HepG2 (cell line): Measurements from ENCODE around the gene RNF10. TPM values are rescaled to one million over a fixed set of nuclear protein-coding genes. Genes with fewer than 3 reads are reported as not detected.

ENCODE experiments used
- CCDC6 ChIP-seq: sonication (generic); formaldehyde crosslinking; IDR thresholded peaks from 2 replicates; pipeline ENCODE4 v1.8.1; 2022; ENCODE audit warnings: mild to moderate bottlenecking, missing genetic modification reagents, moderate library complexity
- DPF2 ChIP-seq: sonication (generic); formaldehyde crosslinking; IDR thresholded peaks from 2 replicates; pipeline ENCODE4 v1.4.0; 2020; ENCODE audit warnings: mild to moderate bottlenecking, low read depth, missing genetic modification reagents, borderline replicate concordance
- GMEB2 ChIP-seq: IDR thresholded peaks from 2 replicates; pipeline ENCODE4 v1.6.1; 2016; ENCODE audit warnings: missing biosample characterization, missing genetic modification reagents, low read depth
- HMG20B ChIP-seq: conservative IDR thresholded peaks from 2 replicates; pipeline ENCODE4 v1.6.1; 2016; ENCODE audit warnings: missing genetic modification reagents, missing compliant biosample characterization
- KAT8 ChIP-seq: IDR thresholded peaks from 2 replicates; pipeline ENCODE4 v1.6.1; 2016; ENCODE audit warnings: missing genetic modification reagents, missing compliant biosample characterization
- MAFG ChIP-seq: sonication (generic); formaldehyde crosslinking; IDR thresholded peaks from 2 replicates; pipeline ENCODE4 v1.5.1; 2020; ENCODE audit warnings: mild to moderate bottlenecking, missing genetic modification reagents
- MLLT10 ChIP-seq: sonication (generic); formaldehyde crosslinking; IDR thresholded peaks from 2 replicates; pipeline ENCODE4 v1.4.0; 2020; ENCODE audit warnings: missing genetic modification reagents
- NFE2L1 ChIP-seq: sonication (generic); formaldehyde crosslinking; IDR thresholded peaks from 2 replicates; pipeline ENCODE4 v1.4.0; 2020; ENCODE audit warnings: missing genetic modification reagents, mild to moderate bottlenecking, borderline replicate concordance
- NFIB ChIP-seq: sonication (generic); formaldehyde crosslinking; IDR thresholded peaks from 2 replicates; pipeline ENCODE4 v1.9.0; 2021; ENCODE audit warnings: missing genetic modification reagents, mild to moderate bottlenecking, borderline replicate concordance
- POLR2AphosphoS5 ChIP-seq: IDR thresholded peaks from 2 replicates; pipeline ENCODE4 v1.6.1; 2012; ENCODE audit warnings: low read depth, low read length
- SNAPC2 ChIP-seq: sonication (generic); formaldehyde crosslinking; IDR thresholded peaks from 2 replicates; pipeline ENCODE4 v1.8.1; 2022; ENCODE audit warnings: mild to moderate bottlenecking, missing genetic modification reagents
- TBX2 ChIP-seq: sonication (generic); formaldehyde crosslinking; IDR thresholded peaks from 2 replicates; pipeline ENCODE4 v1.5.0; 2020; ENCODE audit warnings: missing genetic modification reagents, mild to moderate bottlenecking, borderline replicate concordance
- TBX3 ChIP-seq: fragments of 450-650 bp; IDR thresholded peaks from 2 replicates; pipeline ENCODE4 v1.6.1; 2017; ENCODE audit warnings: antibody characterized with exemption, mild to moderate bottlenecking, inconsistent platforms, borderline replicate concordance
- TEAD3 ChIP-seq: optimal IDR thresholded peaks from 2 replicates; pipeline ENCODE3; 2016; ENCODE audit warnings: borderline replicate concordance
- TMF1 ChIP-seq: sonication (generic); formaldehyde crosslinking; IDR thresholded peaks from 2 replicates; pipeline ENCODE4 v1.8.1; 2022; ENCODE audit warnings: low read depth, missing genetic modification reagents
- ZEB1 ChIP-seq: IDR thresholded peaks from 2 replicates; pipeline ENCODE4 v1.6.1; 2012; ENCODE audit warnings: mild to moderate bottlenecking, low read depth, inconsistent platforms; ENCODE audit not compliant: insufficient replicate concordance
- ZFP41 ChIP-seq: sonication (generic); formaldehyde crosslinking; IDR thresholded peaks from 2 replicates; pipeline ENCODE4 v1.4.0; 2020; ENCODE audit warnings: mild to moderate bottlenecking, missing genetic modification reagents, borderline replicate concordance
- ZNF234 ChIP-seq: sonication (generic); formaldehyde crosslinking; conservative IDR thresholded peaks from 2 replicates; pipeline ENCODE4 v1.5.1; 2020; ENCODE audit warnings: mild to moderate bottlenecking, missing genetic modification reagents
- ZNF317 ChIP-seq: sonication (generic); formaldehyde crosslinking; IDR thresholded peaks from 2 replicates; pipeline ENCODE4 v1.5.0; 2020; ENCODE audit warnings: mild to moderate bottlenecking, missing genetic modification reagents
- ZNF337 ChIP-seq: sonication (generic); formaldehyde crosslinking; IDR thresholded peaks from 2 replicates; pipeline ENCODE4 v1.5.1; 2020; ENCODE audit warnings: missing genetic modification reagents, low read depth, mild to moderate bottlenecking, borderline replicate concordance
- ZNF354B ChIP-seq: sonication (generic); formaldehyde crosslinking; IDR thresholded peaks from 2 replicates; pipeline ENCODE4 v1.8.0; 2022; ENCODE audit warnings: mild to moderate bottlenecking, missing genetic modification reagents
- ZNF382 ChIP-seq: sonication (generic); formaldehyde crosslinking; IDR thresholded peaks from 2 replicates; pipeline ENCODE4 v1.5.0; 2020; ENCODE audit warnings: missing genetic modification reagents, mild to moderate bottlenecking, borderline replicate concordance
- ZNF674 ChIP-seq: sonication (generic); formaldehyde crosslinking; IDR thresholded peaks from 2 replicates; pipeline ENCODE4 v1.5.0; 2020; ENCODE audit warnings: low read depth, mild to moderate bottlenecking, missing genetic modification reagents
- ZNF749 ChIP-seq: sonication (generic); formaldehyde crosslinking; IDR thresholded peaks from 2 replicates; pipeline ENCODE4 v1.8.0; 2022; ENCODE audit warnings: mild to moderate bottlenecking, missing genetic modification reagents, moderate library complexity, borderline replicate concordance
- polyA plus RNA-seq, 8 experiments: library from polyadenylated mRNA; depleted of rRNA in 3 of 8; stranded (reverse) in 7 of 8; unstranded in 1 of 8; fragments of >200 nt; fragmentation: Illumina TruSeq in 4 of 8; extraction: Trizol in 4 of 8; gene quantifications; 2 replicates each; pipeline versions ENCODE4 v1.2.1 to v1.2.3, GENCODE V29; 2011 to 2016; ENCODE audit warnings: low read depth in 4 of 8, missing spikeins in 1 of 8, mixed read lengths in 1 of 8; ENCODE audit not compliant: insufficient read depth in 1 of 8
- total RNA-seq, 5 experiments: library from RNA; depleted of rRNA; stranded (reverse); fragments of >200 nt; fragmentation: Illumina TruSeq; extraction: Trizol; gene quantifications; 2 replicates each; pipeline ENCODE4 v1.2.3, GENCODE V29; 2016; ENCODE audit warnings: low read depth in 1 of 5
- TF ChIP-seq, protein P1 (sequence below): sonication (generic); formaldehyde crosslinking; IDR thresholded peaks from 2 replicates; pipeline ENCODE4 v1.9.0; 2021; ENCODE audit warnings: missing genetic modification reagents, mild to moderate bottlenecking, borderline replicate concordance

RNF10 gene
- total and polyA plus RNA-seq, 2 of the 13 experiments (the other 11 are each of a cell fraction or from before 2014, with no cell fraction given), result 62.5 to 88.0 TPM

DNA sequence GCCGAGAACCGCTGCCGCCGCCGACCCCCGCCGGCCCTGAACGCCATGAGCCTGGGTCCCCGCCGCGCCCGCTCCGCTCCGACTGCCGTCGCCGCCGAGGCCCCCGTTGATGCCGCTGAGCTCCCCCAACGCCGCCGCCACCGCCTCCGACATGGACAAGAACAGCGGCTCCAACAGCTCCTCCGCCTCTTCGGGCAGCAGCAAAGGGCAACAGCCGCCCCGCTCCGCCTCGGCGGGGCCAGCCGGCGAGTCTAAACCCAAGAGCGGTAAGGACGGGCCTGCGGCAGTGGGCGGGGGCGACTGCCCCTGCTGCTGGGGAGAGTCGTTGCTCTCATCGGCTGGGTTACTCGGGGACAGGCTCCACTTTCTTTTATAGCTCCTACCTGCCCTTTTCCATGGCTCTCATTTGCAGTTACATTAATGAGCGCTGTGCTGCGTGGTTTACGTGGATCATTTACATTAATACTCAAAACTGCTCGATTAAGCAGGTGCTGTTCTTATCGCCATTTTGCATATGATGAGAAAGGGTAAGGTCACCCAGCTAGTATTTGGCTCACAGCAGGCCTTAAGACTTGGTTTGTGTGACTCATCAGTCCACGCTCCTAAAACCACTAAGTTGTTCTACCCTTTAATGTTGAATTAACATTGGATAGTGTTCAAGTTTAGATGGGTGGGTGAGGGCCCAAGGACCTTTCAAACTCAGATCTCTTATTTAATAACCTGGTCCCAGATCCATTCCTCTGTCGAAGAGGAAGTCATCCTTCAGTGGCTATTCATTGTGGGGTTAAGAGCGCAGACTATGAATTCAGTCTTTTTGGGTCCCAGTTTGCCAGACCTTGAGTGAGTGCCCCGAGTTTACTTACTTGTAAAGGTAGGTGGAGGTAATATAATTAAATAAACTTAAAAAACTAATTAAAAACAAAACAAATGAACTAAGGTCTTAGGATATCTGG is 823 bp downstream of the RNF10 start (continued):
- TF ChIP-seq, protein P1, sequence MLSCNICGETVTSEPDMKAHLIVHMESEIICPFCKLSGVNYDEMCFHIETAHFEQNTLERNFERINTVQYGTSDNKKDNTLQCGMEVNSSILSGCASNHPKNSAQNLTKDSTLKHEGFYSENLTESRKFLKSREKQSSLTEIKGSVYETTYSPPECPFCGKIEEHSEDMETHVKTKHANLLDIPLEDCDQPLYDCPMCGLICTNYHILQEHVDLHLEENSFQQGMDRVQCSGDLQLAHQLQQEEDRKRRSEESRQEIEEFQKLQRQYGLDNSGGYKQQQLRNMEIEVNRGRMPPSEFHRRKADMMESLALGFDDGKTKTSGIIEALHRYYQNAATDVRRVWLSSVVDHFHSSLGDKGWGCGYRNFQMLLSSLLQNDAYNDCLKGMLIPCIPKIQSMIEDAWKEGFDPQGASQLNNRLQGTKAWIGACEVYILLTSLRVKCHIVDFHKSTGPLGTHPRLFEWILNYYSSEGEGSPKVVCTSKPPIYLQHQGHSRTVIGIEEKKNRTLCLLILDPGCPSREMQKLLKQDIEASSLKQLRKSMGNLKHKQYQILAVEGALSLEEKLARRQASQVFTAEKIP, result no peak
- TF ChIP-seq ZNF234 (CRISPR knock-in tag), result no peak
- no peak for TF ChIP-seq HMG20B
- 0 out of 2 replicates have a peak, but pooled peaks have one; percentile 8 for TF ChIP-seq TBX2 (CRISPR knock-in tag)
- TF ChIP-seq ZNF317, result no peak
- TF ChIP-seq KAT8 (CRISPR knock-in tag), result no peak
- no peak for TF ChIP-seq MLLT10 (CRISPR knock-in tag)
- peak; percentile 62; the same call in 1 of the 2 replicates for TF ChIP-seq ZNF337 (CRISPR knock-in tag)
- no peak for TF ChIP-seq NFE2L1 (CRISPR knock-in tag)
- no peak for TF ChIP-seq ZNF382
- no peak for TF ChIP-seq SNAPC2 (CRISPR knock-in tag)
- TF ChIP-seq ZNF674 (CRISPR knock-in tag), result no peak
- no peak for TF ChIP-seq CCDC6 (CRISPR knock-in tag)
- no peak for TF ChIP-seq TEAD3
- TF ChIP-seq ZNF749, result no peak
- TF ChIP-seq TBX3, result no peak
- TF ChIP-seq GMEB2, result no peak
- no peak for TF ChIP-seq ZNF354B
- TF ChIP-seq MAFG, result no peak
- TF ChIP-seq POLR2AphosphoS5, result no peak
- TF ChIP-seq DPF2 (CRISPR knock-in tag), result no peak
- no peak for TF ChIP-seq NFIB (CRISPR knock-in tag)
- TF ChIP-seq TMF1 (CRISPR knock-in tag), result no peak
- TF ChIP-seq ZFP41, result no peak
- no peak for TF ChIP-seq ZEB1
